ENCODE data around the gene GNA12. TPM values are rescaled to one million over a fixed set of nuclear protein-coding genes. Genes with fewer than 3 reads are reported as not detected.
"Not testable (repeated sequence)": the region's sequence is repeated elsewhere in the genome, so short reads cannot be mapped to it uniquely, and the experiment has no call there.

Gene GNA12
- total RNA-seq, 1 donor from 2014 or later = 31.7 TPM

DNA sequence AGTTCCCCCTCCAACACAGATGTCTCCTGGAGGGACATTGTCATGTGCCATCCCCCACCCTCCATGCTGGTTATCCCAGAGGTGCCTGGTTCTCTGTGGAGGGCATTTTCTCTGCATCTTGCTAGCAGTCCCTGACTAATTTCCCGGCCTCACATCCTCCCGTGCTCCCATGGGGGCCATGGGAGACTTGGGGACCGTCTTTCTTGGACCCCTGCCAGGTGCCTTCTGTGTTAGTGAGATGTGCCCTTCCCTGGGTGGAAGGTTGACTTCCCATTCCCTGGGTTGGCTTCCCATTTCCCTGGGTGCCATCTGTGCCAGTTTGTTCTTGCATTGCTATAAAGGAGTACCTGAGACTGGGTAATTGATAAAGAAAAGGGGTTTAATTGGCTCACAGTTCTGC, 22.5 kb upstream of the GNA12 start:
- intact Hi-C loops (cut with micrococcal nuclease) = loop anchor here (5.0 to 10.0 kb wide), 2 partner anchors 596 to 1608 kb away; no protein-coding TSS in a partner anchor

DNA sequence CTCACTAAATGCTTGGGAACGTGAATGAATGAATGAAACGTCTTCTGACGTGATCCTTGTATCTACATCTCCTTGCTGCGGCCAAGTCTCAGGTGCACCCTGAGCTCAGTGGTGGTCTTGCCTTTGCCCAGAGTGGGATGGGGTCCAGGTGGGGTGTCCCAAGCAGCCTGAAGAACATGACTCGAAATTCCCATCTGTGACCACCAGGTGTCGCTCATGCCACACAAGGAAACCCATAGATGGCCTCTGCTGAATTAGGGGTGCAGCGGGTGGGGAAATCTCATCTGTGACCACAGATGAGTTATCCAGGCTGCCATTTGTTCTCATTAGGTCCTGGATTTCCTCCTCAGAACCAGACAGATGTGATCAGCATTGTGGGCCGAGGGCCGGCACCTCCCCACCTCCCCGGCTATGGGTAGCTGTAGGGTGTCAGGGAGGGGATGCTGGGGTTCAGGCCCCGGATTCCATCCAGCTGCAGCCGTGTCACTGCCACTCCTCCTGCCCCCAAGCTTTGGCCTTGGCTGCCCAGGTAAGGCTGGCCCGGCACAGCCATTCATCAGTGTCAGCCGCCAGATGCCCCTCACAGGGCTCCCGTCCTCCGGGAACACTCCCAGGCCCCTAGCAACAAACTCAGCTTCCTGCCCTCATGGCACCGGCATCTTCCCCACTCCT, 21.0 kb upstream of the GNA12 start:
- intact Hi-C loops (cut with micrococcal nuclease) = loop anchor here (1.0 to 10.0 kb wide), 10 partner anchors 38 to 1610 kb away; partner anchors contain the start of gene CARD11

DNA sequence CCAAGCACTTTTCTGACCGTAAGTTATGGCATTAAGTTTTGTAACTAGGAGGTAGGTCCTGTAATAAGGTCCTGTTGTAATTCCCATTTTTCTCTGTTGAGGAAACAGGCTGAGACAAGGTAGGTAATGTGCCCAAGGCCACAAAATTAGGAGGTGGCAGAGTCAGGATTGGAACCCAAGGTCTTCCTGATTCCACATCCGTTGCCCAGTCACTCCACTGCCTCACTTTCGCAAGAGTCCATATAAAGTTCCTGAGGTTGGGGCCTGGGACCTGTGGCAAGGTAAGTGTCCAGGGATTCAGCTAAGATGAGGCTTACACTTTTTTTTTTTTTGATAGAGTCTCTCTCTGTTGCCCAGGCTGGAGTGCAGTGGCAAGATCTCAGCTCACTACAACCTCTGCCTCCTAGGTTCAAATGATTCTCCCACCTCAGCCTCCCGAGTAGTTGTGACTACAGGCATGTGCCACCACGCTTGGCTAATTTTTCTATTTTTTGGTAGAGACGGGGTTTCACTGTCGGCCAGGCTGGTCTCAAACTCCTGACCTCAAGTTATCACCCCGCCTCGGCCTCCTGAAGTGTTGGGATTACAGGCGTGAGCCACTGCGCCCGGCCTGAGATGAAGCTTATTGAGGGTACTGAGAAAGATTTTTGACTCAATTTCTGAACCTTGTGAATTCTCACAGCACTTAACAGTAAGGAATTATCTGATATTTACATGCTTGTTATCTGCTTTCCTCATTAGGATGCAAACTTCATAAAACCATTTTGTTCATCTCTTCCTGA, 20.3 kb upstream of the GNA12 start:
- intact Hi-C loops (cut with micrococcal nuclease) = loop anchor here (2.0 to 10.0 kb wide), 2 partner anchors 178 to 1610 kb away; partner anchors contain the start of gene CARD11

DNA sequence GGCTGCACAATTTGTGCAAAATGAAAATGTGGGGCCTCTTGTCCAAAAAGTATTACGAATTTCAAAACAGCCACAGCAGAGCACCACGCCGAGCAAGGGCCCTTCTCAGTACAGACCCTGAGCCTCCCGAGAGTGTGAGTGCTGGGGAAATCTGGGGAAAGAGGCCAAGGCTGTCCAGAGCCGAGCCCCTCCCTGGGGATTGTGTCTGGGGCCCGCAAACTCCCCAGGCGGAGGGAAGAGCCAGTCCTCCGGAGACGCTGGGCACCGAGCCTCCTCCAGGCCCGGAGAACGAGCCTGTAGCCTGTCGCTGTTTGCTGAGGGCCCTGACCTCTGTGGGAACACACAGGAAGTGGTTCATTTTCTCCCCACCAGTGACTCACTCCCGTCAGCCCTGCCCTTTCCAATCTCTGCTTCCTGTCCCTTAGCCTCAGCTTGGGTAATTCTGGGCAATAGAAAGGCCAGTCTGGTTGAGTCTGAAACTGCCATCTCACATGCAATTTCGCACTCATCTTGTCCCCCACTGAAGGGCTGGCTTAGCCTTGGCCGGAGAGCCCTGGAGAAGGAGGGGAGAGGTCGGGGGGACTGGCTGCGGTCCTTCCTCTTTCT, 19.5 kb upstream of the GNA12 start:
- intact Hi-C loops (cut with micrococcal nuclease) = loop anchor here (1.0 to 10.0 kb wide), 7 partner anchors 12 to 1611 kb away; partner anchors contain the start of genes CARD11 and GNA12

DNA sequence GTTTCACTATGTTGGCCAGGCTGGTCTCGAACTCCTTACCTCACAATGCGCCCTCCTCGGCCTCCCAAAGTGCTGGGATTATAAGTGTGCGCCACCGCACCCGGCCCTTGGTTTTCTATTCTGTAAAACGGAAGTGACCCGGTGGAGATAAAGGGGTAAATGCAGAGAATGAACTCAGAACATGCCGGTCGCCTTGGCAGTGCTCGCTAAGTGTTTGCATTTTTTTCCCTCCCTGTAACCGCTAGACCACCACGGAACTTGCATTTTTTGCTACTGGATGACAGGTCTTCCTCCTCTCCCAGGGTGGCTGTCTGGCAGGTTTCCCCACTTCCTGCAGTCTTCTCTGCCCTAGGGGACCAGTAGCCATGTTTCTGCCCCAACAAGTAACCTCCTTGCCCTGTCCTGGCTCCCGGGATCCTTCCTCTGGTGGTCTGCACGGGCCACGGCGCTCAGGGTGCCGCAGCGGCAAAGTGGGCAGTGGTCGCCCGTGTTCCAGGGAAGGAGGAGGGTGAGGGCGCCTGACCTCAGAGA, 18.8 kb upstream of the GNA12 start:
- intact Hi-C loops (cut with micrococcal nuclease) = loop anchor here (1.0 to 10.0 kb wide), 6 partner anchors 12 to 1612 kb away; partner anchors contain the start of gene GNA12

DNA sequence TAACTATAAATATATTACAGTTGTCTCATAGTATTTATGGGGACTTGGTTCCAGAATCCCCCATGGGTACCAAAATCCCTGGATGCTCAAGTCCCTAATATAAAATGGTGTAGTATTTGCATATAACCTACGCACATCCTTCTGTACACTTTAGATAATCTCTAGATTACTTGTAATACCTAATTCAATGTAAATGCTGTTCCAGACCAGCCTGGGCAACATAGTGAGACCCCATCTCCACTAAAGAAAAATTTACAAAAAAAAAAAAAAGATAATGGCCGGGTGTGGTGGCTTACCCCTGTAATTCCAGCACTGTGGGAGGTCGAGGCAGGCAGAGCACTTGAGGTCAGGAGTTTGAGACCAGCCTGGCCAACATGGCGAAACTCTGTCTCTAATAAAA, 17.4 kb upstream of the GNA12 start:
- intact Hi-C loops (cut with micrococcal nuclease) = loop anchor here (10.0 kb wide), 1 partner anchor 1613 kb away; no protein-coding TSS in a partner anchor

DNA sequence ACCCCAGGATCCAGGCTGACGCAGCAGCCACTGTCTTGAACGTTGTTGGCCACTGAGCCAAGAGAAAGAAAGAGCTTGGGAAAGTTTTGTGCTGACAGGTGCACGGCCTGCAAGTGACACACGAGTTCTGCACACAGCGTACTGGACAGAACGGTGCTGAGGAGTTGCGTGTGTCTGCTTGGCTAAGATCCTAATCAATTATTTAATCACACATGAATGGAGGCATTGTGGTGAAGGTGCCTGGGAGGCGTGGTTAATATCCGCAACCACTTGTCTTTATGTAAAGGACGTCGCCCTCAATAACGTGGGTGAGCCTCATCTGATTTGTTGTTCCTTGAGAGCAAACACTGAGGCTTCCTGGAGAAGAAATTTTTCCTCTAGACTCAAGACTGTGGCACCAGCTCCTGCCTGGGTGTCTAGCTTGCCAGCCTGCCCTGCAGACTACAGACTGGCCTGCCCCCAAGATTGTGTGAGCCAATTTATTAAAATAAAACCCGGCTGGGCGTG, 16.6 kb upstream of the GNA12 start:
- intact Hi-C loops (cut with micrococcal nuclease) = loop anchor here (10.0 kb wide), 1 partner anchor 1614 kb away; no protein-coding TSS in a partner anchor

DNA sequence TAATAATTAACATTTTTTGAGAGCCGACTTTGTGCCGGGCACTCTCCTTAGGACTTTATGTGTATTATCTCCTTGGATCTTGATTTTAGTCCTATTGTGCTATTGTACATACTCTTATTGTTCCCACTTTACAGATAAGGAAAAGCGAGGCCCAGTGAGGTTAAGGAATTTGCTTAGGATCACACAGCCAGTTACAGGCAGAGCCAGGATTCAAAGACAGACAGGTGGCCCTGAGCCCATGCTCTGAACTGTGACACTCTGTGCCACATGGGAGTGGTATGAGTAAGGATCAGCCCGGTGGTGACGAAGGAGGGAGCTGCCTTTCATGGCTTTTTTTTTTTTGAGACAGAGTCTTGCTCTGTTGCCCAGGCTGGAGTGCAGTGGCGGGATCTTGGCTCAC, 15.8 kb upstream of the GNA12 start:
- intact Hi-C loops (cut with micrococcal nuclease) = loop anchor here (10.0 kb wide), 1 partner anchor 1615 kb away; no protein-coding TSS in a partner anchor

DNA sequence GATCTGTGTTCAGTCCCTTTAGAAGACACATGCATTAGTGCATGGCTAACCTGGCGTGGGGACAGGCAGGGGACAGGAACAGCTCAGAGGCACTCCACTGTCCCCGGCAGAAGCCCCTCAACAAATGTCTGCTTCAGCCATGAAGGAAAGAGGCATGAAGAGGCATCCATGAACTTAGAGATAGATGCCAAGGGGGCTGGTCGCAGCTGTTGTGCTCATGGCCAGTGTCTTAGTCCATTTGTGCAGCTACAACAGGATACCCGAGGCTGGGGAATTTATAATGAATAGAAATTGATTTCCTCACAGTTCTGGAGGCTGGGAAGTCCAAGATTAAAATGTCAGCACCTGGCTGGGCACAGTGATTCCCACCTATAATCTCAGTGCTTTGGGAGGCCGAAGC, 14.5 kb upstream of the GNA12 start:
- intact Hi-C loops (cut with micrococcal nuclease) = no loop called here

DNA sequence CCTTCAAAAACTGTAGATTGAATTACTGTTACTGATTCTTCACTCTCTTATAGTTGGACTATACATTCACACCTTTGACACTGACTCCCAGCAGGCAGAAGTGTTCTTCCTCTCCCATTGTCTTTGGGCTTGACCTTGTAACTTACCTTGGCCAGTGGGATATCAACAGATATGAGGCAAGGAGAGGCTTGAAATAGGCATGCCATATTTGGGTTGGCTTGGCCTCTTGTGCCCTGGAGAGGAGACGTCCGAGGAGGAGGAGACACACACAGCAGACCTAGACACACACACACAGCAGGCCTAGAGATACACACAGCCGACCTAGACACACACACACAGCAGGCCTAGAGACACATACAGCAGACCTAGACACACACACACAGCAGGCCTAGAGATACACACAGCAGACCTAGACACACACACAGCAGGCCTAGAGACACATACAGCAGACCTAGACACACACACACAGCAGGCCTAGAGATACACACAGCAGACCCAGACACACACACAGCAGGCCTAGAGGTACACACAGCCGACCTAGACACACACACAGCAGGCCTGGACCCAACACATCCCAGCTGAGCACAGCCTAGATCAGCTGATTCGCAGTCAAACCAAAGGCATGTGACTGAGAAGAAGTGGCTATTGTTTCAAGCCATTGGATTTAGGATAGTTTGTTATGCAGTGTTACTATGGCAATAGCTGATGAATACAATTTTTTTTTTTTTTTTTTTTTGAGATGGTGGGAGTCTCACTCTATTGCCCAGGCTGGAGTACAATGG, 12.5 kb upstream of the GNA12 start:
- intact Hi-C loops (cut with micrococcal nuclease) = no loop called here

DNA sequence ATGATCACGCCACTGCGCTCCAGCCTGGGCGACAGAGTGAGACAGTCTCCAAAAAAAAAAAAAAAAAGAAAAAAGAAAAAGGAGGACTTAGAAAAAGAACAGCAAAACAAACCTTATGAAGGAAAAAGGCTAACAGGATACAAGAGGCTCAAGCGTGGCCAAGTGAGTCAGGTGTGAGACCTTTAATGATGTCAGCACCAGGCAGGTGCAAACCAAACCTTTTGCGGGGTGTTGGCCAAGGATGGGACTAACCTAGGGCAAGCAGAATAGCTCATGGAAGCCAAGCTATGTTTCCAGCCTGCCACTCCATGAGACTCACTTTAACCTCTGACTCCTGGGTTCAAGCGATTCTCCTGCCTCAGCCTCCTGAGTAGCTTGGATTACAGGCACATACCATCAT, 11.3 kb upstream of the GNA12 start:
- intact Hi-C loops (cut with micrococcal nuclease) = no loop called here

DNA sequence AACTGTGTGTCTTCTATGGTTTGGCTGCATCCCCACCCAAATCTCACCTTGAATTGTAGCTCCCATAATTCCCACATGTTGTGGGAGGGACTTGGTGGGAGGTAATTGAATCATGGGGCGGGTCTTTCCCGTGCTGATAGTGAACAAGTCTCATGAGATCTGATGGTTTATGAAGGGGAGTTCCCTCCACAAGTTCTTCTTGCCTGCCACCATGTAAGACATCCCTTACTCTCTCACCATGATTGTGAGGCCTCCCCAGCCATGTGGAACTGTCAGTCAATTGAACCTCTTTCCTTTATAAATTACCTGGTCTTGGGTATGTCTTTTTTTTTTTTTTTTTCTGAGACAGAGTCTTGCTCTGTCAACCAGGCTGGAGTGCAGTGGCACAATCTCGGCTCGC, 9.4 kb upstream of the GNA12 start:
- intact Hi-C loops (cut with micrococcal nuclease) = not testable (repeated sequence)

DNA sequence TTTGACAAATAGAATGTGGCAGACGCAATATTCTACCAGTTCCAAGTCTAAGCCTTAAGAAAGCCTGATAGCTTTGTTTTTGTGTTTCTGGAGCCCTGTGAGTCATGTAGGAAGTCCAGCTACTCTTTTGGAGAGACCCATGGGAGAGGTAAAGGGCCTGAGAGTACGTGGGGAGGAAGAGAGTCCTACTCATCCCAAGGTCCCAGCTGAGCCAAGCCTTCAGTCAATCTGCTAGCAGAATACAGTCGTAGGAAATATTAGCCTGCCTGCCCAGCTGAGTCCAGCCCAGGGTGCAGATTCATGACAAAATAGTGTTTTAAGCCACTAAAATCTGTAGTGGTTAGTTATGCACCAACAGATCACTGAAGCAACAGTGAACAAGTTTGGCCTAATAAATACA, 9.0 kb upstream of the GNA12 start:
- intact Hi-C loops (cut with micrococcal nuclease) = no loop called here

DNA sequence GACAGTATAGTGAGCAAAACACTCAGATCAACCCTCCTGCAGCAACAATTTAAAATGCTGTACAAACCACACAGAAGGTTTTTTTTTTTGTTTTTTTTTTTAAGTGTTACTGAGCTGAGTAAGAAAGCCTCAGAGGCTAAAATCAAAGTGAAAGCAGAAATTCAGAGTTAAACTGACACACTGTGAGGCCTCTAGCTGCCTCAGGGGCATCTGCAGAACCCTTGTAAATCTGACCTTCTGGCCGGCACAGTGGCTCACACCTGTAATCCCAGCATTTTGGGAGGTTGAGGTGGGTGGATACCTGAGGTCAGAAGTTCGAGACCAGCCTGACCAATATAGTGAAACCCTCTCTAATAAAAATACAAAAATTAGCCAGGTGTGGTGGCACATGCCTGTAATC, 7.4 kb upstream of the GNA12 start:
- intact Hi-C loops (cut with micrococcal nuclease) = loop anchor here (1.0 kb wide), 1 partner anchor 12 kb away; no protein-coding TSS in a partner anchor

DNA sequence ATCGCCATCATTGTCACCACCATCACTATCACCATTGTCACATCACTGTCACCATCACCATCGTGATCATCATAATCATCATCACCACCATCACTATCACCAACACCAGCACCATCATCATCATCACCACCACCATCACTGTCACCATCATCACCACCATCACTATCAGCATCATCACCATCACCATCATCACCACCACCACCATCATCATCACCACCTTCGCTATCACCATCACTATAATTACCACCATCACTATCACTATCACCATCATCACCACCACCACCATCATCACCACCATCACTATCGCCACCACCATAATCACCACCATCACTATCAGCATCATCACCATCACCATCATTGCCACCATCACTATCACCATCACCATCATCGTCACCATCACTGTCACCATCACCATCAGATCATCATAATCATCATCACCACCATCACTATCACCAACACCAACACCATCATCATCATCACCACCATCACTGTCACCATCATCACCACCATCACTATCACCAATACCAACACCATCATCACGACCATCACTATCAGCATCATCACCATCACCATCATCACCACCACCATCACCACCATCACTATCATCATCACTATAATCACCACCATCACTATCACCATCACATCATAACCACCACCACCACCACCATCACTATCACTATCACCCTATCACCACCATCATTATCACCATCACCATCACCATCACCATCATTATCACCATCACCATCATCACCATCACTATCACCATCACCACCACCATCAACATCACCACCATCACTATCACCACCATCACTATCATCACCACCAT, 6.0 kb upstream of the GNA12 start:
- intact Hi-C loops (cut with micrococcal nuclease) = no loop called here

DNA sequence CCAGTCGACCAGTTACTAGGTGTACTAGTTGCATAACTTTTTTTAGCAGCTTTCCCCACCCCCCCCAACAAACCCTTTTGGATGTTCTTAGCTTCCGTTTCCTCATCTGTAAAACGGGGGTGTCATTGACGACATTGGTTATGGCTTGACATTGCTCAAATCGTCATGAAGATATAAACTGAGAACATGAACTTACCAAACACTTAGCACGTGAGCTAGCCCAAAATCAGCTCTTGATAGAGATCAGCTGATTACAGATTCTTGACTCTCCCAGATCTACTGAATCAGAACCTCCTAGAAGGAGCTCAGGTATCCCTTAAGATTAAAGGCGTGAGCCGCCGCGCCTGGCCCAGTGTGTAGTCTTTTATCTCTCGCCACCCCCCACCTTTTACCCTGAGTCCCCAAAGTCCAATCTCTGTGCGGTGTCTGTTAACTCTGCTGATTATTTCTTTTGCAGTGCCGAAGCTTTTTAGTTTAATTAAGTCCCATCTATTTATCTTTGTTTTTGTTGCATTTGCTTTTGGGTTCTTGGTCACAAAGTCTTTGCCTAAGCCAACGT, 1.0 kb upstream of the GNA12 start:
- intact Hi-C loops (cut with micrococcal nuclease) = loop anchor here (2.0 kb wide), 2 partner anchors 58 to 124 kb away; no protein-coding TSS in a partner anchor

DNA sequence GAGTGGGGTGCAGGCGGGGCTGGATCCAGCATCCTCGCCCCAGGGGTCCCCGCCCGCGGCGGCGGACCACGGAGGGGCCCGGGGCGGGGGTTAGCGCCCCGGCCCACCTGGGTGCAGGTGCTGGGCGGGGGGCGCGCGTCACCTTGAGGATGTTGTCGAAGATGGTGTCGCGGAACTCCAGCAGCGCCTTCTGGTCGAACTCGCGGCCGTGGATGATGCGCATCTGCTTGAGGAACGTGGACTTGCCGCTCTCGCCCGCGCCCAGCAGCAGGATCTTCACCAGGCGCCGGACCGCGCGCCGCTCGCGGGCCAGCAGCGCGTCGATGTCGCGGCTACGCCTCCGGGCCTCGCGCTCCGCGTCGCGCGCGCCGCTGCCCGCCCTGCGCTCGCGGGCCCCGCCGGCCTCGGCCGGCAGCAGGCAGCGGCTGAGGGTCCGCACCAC, 376 bp downstream of the GNA12 start:
- intact Hi-C loops (cut with micrococcal nuclease) = loop anchor here (1.0 to 5.0 kb wide), 7 partner anchors 20 to 288 kb away; partner anchors contain the start of genes BRAT1 and TTYH3

DNA sequence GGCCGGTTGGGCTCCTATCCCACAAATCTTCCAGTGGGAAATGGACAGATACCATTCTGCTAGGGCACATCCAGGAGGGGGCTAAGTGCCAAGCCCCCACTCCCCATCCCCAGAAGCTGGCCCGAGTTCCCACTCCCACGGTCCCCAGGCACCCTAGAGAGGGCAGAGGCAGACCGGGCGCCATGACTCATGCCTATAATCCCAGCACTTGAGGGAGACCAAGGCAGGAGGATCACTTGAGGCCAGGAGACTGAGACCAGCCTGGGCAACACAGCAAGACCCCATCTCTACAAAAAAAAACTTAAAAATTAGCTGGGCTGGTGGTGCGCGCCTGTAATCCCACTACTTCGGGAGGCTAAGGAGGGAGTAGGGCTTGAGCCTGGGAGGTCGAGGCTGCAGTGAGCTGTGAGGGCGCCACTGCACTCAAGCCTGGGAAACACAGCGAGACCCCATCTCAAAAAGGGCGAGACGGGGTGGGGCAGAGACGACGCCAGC, 870 bp downstream of the GNA12 start:
- intact Hi-C loops (cut with micrococcal nuclease) = loop anchor here (5.0 kb wide), 1 partner anchor 71 kb away; no protein-coding TSS in a partner anchor

DNA sequence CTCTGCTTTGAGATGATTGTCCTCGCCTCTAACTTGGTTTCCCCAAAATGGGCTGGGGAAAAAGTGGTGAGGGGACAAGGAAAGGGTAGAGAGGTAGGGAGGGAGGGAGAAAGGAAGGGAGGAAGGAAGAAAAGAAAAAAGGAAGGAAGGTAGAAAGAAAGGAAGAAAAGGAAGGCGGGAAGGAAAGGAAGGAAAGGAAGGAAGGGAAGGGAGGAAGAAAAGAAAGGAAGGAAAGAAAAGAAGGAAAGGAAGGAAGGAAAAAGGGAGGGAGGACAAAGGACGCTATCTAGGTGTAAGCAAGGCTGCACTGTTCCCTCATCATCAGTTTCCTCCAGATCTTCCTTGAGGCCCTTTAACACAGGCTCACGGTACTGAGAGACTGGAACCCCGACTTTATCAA, 2.2 kb downstream of the GNA12 start:
- intact Hi-C loops (cut with micrococcal nuclease) = loop anchor here (5.0 kb wide), 1 partner anchor 70 kb away; no protein-coding TSS in a partner anchor

Measured in T-helper 1 cell treated with Interleukin-12 subunit alpha and Interleukin-12 subunit beta and Interleukin-4 antibody, amounts not matched to agents 30 ng/mL and 1 ng/mL, for 36 hours (primary cell).